Measurements from ENCODE around the gene TRIM31. TPM values are rescaled to one million over a fixed set of nuclear protein-coding genes. Genes with fewer than 3 reads are reported as not detected.
A peak's percentile ranks its signal among the peaks of the same experiment; 100 is the strongest.

The TRIM31 gene
- total RNA-seq, 2 donors from 2014 or later = 0.26 TPM; not detected in 1

DNA sequence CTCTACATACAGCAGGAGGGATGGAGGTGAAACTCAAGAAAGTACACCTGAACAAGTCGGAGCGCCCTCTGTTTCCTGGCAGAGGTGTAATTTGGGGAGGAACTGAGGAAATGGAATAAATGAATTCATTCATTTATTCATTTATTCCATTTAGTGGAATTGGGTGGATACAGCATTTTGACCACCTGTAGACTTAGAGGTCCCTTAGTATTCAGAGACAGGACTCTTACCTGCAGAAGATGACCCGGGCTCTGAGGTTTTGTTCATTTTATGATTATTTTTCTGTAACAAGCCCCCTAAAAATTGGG, 9.1 kb downstream of the TRIM31 start:
- Histone ChIP-seq H3K9me3 (no peaks in the 10 kb centered on the region), H3K27ac (no peak overlapping the region), H3K27me3 (no peaks in the 10 kb centered on the region), H3K36me3 (replicated peaks in 1 of 2; ENCODE audit: insufficient read depth in 1 of 2, low read depth in 2 of 2) (no peaks in the 10 kb centered on the region), H3K4me1 (peaks cover 36% of the 10 kb centered on the region), H3K4me3 (no peak overlapping the region)
- DNase-seq = no peak
- TF ChIP-seq CTCF (IDR thresholded peaks at IDR 0.05) (no peak), POLR2A (IDR thresholded peaks at IDR 0.05) (no peak)
- no peak for ATAC-seq
- 41 to 46% methylated on average over 3 of the region's 3 CpGs for WGBS, 2 donors
- intact Hi-C loops (cut with DNase I) = no loop called here

- Histone ChIP-seq H3K4me1 (peaks cover 36% of the 10 kb centered on the region), H3K27me3 (no peaks in the 10 kb centered on the region), H3K36me3 (replicated peaks in 1 of 2; ENCODE audit: insufficient read depth in 1 of 2, low read depth in 2 of 2) (no peaks in the 10 kb centered on the region), H3K9me3 (no peaks in the 10 kb centered on the region), H3K27ac (peak overlapping the region in 3 of 4 donors; percentile 34 to 54 (median 37)), H3K4me3 (no peak overlapping the region)
- WGBS, 2 donors = 1 to 3% methylated on average over 35 to 36 of the region's 36 CpGs
- TF ChIP-seq CTCF (IDR thresholded peaks at IDR 0.05) (peak; percentile 68 to 99 (median 94)), POLR2A (IDR thresholded peaks at IDR 0.05) (peak in 2 of 3 donors; percentile 18 to 29)
- intact Hi-C loops (cut with DNase I) = no loop called here
- ATAC-seq (peak; percentile 80), DNase-seq (peak; percentile 89 to 93 (median 90))
Measured at GRCh38 chr6:30102970-30103871, 9.7 kb downstream of the TRIM31 start.

GRCh38 chr6:30102414-30102969, 10.4 kb downstream of the TRIM31 start:
- H3K27me3 ChIP-seq = no peaks in the 10 kb centered on the region
- WGBS, 2 donors = 33 to 45% methylated on average over 14 to 15 of the region's 15 CpGs
- TF ChIP-seq POLR2A (IDR thresholded peaks at IDR 0.05) (no peak), CTCF (IDR thresholded peaks at IDR 0.05) (no peak)
- no peak for ATAC-seq
- peaks cover 36% of the 10 kb centered on the region for H3K4me1 ChIP-seq
- peak overlapping the region in 3 of 4 donors; percentile 34 to 54 (median 37) for H3K27ac ChIP-seq
- peak in 2 of 4 donors; percentile 25 to 32 for DNase-seq
- intact Hi-C loops (cut with DNase I) = no loop called here
- no peaks in the 10 kb centered on the region for H3K9me3 ChIP-seq
- H3K36me3 ChIP-seq (replicated peaks in 1 of 2; ENCODE audit: insufficient read depth in 1 of 2, low read depth in 2 of 2) = no peaks in the 10 kb centered on the region
- H3K4me3 ChIP-seq = no peak overlapping the region

GRCh38 chr6:30101444-30102413, 11.2 kb downstream of the TRIM31 start:
- TF ChIP-seq POLR2A (IDR thresholded peaks at IDR 0.05) (peak; percentile 38 to 78 (median 73)), CTCF (IDR thresholded peaks at IDR 0.05) (peak in 2 of 7 experiments; percentile 6 to 9)
- H3K9me3 ChIP-seq = no peaks in the 10 kb centered on the region
- H3K4me3 ChIP-seq = no peak overlapping the region
- DNase-seq (peak; percentile 89 to 95 (median 94)), ATAC-seq (peak; percentile 91)
- no peaks in the 10 kb centered on the region for H3K36me3 ChIP-seq (replicated peaks in 1 of 2; ENCODE audit: insufficient read depth in 1 of 2, low read depth in 2 of 2)
- intact Hi-C loops (cut with DNase I) = no loop called here
- H3K27ac ChIP-seq = peak overlapping the region in 3 of 4 donors; percentile 34 to 54 (median 37)
- WGBS, 2 donors = 1 to 2% methylated on average over 24 to 49 of the region's 51 CpGs
- H3K27me3 ChIP-seq = no peaks in the 10 kb centered on the region
- H3K4me1 ChIP-seq = peaks cover 36% of the 10 kb centered on the region

Data from body of pancreas (tissue), 4 donors.